Upper lobe of left lung (tissue), 6 donors: ENCODE data around the gene RPS5. TPM values are rescaled to one million over a fixed set of nuclear protein-coding genes. Genes with fewer than 3 reads are reported as not detected.

ENCODE experiments used
- ATAC-seq, 2 donors: fragments of 200-7000 bp; cut with Tn5 transposase; one replicate each; pipeline ENCODE4 v1.9.1; 2022; ENCODE audit warnings: mild to moderate bottlenecking in 2 of 2, moderate library complexity in 2 of 2; ENCODE audit not compliant: low FRiP score in 2 of 2
- DNase-seq, 2 donors: peaks; one replicate each; pipeline ENCODE4 v3.0.0-alpha.2; 2019 to 2020
- H3K27ac ChIP-seq, 4 donors: fragments of 200-600 bp; sonication (generic); one replicate each; pipeline ENCODE4 v1.5.1; 2016 to 2019
- H3K27me3 ChIP-seq, 4 donors: fragments of 200-600 bp; sonication (generic); one replicate each; pipeline ENCODE4 v1.5.1; 2017 to 2019
- H3K36me3 ChIP-seq, 4 donors: fragments of 200-600 bp; sonication (generic); one replicate each; pipeline ENCODE4 v1.5.1; 2016 to 2019
- H3K4me1 ChIP-seq, 4 donors: fragments of 200-600 bp; sonication (generic); one replicate each; pipeline ENCODE4 v1.5.1; 2018 to 2019
- H3K4me3 ChIP-seq, 4 donors: fragments of 200-600 bp; sonication (generic); one replicate each; pipeline ENCODE4 v1.5.1; 2017 to 2019; ENCODE audit warnings: mild to moderate bottlenecking in 2 of 4, moderate library complexity in 1 of 4
- H3K9me3 ChIP-seq, 4 donors: fragments of 200-600 bp; sonication (generic); one replicate each; pipeline ENCODE4 v1.5.1; 2018 to 2019
- EP300 ChIP-seq, 4 donors: sonication (generic); formaldehyde crosslinking; IDR thresholded peaks; one replicate each; pipeline ENCODE4 v1.5.1; 2017; ENCODE audit warnings: antibody characterized with exemption in 4 of 4, control low read depth in 2 of 4
- POLR2A ChIP-seq, 4 donors: fragments of 450-650 bp; IDR thresholded peaks; one replicate each; pipeline ENCODE4 v1.5.1; 2016 to 2017; ENCODE audit warnings: antibody characterized with exemption in 4 of 4, mild to moderate bottlenecking in 2 of 4
- POLR2AphosphoS5 ChIP-seq, 2 donors: sonication (generic); formaldehyde crosslinking; IDR thresholded peaks; one replicate each; pipeline ENCODE4 v1.5.1; 2017; ENCODE audit warnings: antibody characterized with exemption in 2 of 2
- WGBS, 2 donors: methylation state at CpG; one replicate each; pipeline ENCODE4 v1.1.5; 2017 to 2018; 5-methylcytosine and 5-hydroxymethylcytosine counted together
- total RNA-seq, 6 donors: library from RNA; depleted of rRNA in 4 of 6; stranded (reverse); fragments of >200 nt in 4 of 6; gene quantifications; one replicate each; pipeline versions ENCODE4 v1.1.0 to v1.2.1, GENCODE V29; 2016 to 2021
- TF ChIP-seq, protein P1 (sequence below), 6 experiments: fragments of 450-650 bp in 4 of 6; fragments of 200-600 bp in 2 of 6; sonication (generic) in 2 of 6; IDR thresholded peaks; one replicate each; pipeline ENCODE4 v1.5.1; 2016 to 2019; ENCODE audit warnings: antibody characterized with exemption in 6 of 6
- donor health status: DM: no; HTN: no; CAD: no; lungs with moderate emphysema.
- donor health status: DM: no; HTN: yes; CAD: no; lungs with severe emphysema.

RPS5 gene
- total RNA-seq, 6 donors from 2014 or later, result 291 to 1,408 (median 829) TPM

DNA sequence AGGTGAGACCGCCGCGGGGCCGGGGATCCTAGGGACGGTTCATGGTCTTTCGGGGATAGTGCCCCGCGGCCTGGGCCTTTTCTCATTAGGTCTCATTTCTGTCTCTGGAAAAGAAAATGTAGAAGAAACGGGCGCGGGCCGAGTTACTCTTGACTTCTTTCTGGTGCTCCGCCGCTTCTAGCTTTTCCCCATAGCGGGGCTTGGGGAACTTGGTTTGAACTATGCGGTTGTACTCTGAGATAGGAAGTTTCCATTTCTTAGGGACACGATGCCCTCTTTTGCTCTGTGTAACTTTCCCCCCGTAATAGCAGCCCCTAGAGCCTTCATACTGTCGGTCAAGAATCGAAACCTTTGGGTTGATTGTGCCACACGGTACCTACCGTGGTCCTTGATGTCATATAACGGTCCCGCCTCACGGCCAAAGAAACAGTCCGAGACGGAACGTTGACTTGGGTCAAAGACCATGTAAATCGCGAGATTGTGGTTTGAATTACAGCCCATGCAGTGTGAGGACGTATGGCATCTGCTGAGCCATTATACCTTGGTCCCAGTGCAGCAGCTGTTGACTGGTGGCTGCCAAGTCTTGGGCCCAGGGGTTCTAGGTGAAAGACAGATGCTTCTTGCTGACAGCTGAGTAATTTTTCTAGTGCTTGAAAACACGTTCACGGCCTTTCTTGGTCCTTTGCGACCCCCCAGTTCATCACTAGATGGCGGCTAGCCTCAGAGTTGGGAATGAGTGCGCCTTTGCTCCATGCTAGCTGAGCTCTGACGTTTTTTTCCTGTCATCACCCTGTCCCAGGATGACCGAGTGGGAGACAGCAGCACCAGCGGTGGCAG lies 487 bp downstream of the RPS5 start:
- ATAC-seq, result no peak

DNA sequence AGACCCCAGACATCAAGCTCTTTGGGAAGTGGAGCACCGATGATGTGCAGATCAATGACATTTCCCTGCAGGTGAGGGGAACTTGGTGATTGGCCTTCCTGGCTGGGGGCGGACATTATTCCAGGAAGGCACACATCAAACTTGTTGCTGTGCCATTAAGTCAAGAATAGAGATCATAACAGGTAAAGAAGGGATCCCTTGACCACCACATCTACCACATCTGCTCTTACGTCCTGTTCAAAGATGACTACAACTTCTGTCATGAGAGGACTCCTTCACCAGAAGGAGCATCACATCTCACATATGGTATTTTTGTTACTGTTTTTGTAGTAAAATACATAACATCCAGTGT lies 1.1 kb downstream of the RPS5 start:
- H3K27me3 ChIP-seq, result no peaks in the 10 kb centered on the region
- TF ChIP-seq POLR2AphosphoS5 (IDR thresholded peaks at IDR 0.05), result no peak
- TF ChIP-seq, protein P1, sequence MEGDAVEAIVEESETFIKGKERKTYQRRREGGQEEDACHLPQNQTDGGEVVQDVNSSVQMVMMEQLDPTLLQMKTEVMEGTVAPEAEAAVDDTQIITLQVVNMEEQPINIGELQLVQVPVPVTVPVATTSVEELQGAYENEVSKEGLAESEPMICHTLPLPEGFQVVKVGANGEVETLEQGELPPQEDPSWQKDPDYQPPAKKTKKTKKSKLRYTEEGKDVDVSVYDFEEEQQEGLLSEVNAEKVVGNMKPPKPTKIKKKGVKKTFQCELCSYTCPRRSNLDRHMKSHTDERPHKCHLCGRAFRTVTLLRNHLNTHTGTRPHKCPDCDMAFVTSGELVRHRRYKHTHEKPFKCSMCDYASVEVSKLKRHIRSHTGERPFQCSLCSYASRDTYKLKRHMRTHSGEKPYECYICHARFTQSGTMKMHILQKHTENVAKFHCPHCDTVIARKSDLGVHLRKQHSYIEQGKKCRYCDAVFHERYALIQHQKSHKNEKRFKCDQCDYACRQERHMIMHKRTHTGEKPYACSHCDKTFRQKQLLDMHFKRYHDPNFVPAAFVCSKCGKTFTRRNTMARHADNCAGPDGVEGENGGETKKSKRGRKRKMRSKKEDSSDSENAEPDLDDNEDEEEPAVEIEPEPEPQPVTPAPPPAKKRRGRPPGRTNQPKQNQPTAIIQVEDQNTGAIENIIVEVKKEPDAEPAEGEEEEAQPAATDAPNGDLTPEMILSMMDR (IDR thresholded peaks at IDR 0.05), result no peak
- TF ChIP-seq EP300 (IDR thresholded peaks at IDR 0.05), result no peak
- no peak for TF ChIP-seq POLR2A (IDR thresholded peaks at IDR 0.05)
- 77 to 78% methylated on average over 3 of the region's 3 CpGs for WGBS, 2 donors
- H3K4me1 ChIP-seq, result peaks cover 21 to 41% (median 28%) of the 10 kb centered on the region in 4 donors
- ATAC-seq (no peak), DNase-seq (no peak)
- no peaks in the 10 kb centered on the region for H3K9me3 ChIP-seq
- peaks cover 5 to 46% (median 27%) of the 10 kb centered on the region in 4 donors for H3K36me3 ChIP-seq
- peak overlapping the region in 3 of 4 donors; percentile 74 to 93 (median 85) for H3K4me3 ChIP-seq
- no peak overlapping the region for H3K27ac ChIP-seq

More for the DNA sequence above, 487 bp downstream of the RPS5 start:
- no peak for DNase-seq
- Histone ChIP-seq H3K36me3 (peaks cover 4 to 40% (median 21%) of the 10 kb centered on the region in 4 donors), H3K27ac (peak overlapping the region; percentile 90 to 98 (median 94)), H3K9me3 (no peaks in the 10 kb centered on the region), H3K27me3 (no peaks in the 10 kb centered on the region), H3K4me1 (peaks cover 21 to 41% (median 28%) of the 10 kb centered on the region in 4 donors), H3K4me3 (peak overlapping the region; percentile 54 to 93 (median 80))
- WGBS, 2 donors, result 7% methylated on average over 39 of the region's 39 CpGs
- TF ChIP-seq POLR2AphosphoS5 (IDR thresholded peaks at IDR 0.05), result no peak
- TF ChIP-seq EP300 (IDR thresholded peaks at IDR 0.05), result no peak
- no peak for TF ChIP-seq POLR2A (IDR thresholded peaks at IDR 0.05)
- TF ChIP-seq, protein P1 (IDR thresholded peaks at IDR 0.05), result no peak

DNA sequence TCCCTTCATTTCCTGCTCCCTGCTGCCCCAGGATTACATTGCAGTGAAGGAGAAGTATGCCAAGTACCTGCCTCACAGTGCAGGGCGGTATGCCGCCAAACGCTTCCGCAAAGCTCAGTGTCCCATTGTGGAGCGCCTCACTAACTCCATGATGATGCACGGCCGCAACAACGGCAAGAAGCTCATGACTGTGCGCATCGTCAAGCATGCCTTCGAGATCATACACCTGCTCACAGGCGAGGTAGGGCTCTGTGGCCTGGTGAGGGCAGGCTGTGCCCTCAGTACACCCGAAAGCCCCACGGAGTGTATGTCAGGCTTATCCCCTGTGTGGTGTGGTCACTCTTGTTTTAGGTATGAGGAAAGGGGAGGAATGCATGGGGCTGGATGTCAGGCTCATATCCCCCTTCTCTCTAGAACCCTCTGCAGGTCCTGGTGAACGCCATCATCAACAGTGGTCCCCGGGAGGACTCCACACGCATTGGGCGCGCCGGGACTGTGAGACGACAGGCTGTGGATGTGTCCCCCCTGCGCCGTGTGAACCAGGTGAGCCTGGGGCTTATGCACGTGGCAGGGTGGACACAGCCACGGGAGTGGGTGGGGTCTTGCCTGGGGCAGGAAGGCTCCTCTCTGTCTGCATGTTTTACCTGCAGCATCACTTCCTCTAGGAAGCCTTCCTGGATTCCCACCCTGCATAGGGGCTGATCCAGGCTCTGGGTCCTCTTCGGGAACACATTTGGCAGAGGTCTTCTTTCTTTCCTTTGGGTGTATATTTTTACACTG lies 6.1 kb downstream of the RPS5 start:
- Histone ChIP-seq H3K9me3 (no peaks in the 10 kb centered on the region), H3K36me3 (peaks cover 15 to 67% (median 47%) of the 10 kb centered on the region in 4 donors), H3K4me1 (peaks cover 11 to 42% (median 18%) of the 10 kb centered on the region in 4 donors), H3K27me3 (peaks cover 0 to 9% (median 4%) of the 10 kb centered on the region in 4 donors), H3K27ac (no peak overlapping the region), H3K4me3 (no peak overlapping the region)
- no peak for TF ChIP-seq EP300 (IDR thresholded peaks at IDR 0.05)
- TF ChIP-seq POLR2AphosphoS5 (IDR thresholded peaks at IDR 0.05), result no peak
- TF ChIP-seq POLR2A (IDR thresholded peaks at IDR 0.05), result no peak
- TF ChIP-seq, protein P1 (IDR thresholded peaks at IDR 0.05), result no peak
- DNase-seq, result peak in 1 of 2 donors; percentile 64
- WGBS, 2 donors, result 90 to 94% methylated on average over 15 to 26 of the region's 26 CpGs
- ATAC-seq, result no peak

DNA sequence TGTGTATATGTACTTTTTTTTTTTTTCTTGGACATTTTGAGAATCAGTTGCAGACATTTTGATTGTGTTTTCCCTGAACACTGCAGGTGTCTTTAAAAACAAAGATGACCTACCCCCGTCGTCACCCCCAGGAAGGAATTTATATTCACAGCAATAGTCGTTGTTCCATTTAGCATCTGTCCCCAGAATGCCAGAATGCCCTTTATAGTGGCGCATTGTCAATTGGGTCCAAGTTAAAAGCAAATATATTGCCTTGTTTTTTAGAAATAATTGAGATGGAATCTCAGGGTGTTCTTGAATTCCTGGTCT lies 6.6 kb downstream of the RPS5 start:
- ATAC-seq (no peak), DNase-seq (no peak)
- Histone ChIP-seq H3K9me3 (no peaks in the 10 kb centered on the region), H3K4me1 (peaks cover 5 to 36% (median 15%) of the 10 kb centered on the region in 4 donors), H3K4me3 (no peak overlapping the region), H3K36me3 (peaks cover 15 to 63% (median 46%) of the 10 kb centered on the region in 4 donors), H3K27ac (no peak overlapping the region), H3K27me3 (peaks cover 0 to 9% (median 4%) of the 10 kb centered on the region in 4 donors)
- 86 to 88% methylated on average over 4 of the region's 4 CpGs for whole genome bisulfite sequencing, 2 donors
- no peak for TF ChIP-seq POLR2AphosphoS5 (IDR thresholded peaks at IDR 0.05)
- no peak for TF ChIP-seq POLR2A (IDR thresholded peaks at IDR 0.05)
- TF ChIP-seq, protein P1 (IDR thresholded peaks at IDR 0.05), result no peak
- no peak for TF ChIP-seq EP300 (IDR thresholded peaks at IDR 0.05)
